HG03521 (cell line): ENCODE data around the gene WDR4.
"Not testable (repeated sequence)": the region's sequence is repeated elsewhere in the genome, so short reads cannot be mapped to it uniquely, and the experiment has no call there.

Experiments
- ATAC-seq: cut with Tn5 transposase; IDR thresholded peaks from one replicate; pipeline ENCODE4 v1.9.1; 2021; ENCODE audit warnings: mild to moderate bottlenecking, moderate library complexity; ENCODE audit not compliant: unreplicated experiment

Gene WDR4

DNA sequence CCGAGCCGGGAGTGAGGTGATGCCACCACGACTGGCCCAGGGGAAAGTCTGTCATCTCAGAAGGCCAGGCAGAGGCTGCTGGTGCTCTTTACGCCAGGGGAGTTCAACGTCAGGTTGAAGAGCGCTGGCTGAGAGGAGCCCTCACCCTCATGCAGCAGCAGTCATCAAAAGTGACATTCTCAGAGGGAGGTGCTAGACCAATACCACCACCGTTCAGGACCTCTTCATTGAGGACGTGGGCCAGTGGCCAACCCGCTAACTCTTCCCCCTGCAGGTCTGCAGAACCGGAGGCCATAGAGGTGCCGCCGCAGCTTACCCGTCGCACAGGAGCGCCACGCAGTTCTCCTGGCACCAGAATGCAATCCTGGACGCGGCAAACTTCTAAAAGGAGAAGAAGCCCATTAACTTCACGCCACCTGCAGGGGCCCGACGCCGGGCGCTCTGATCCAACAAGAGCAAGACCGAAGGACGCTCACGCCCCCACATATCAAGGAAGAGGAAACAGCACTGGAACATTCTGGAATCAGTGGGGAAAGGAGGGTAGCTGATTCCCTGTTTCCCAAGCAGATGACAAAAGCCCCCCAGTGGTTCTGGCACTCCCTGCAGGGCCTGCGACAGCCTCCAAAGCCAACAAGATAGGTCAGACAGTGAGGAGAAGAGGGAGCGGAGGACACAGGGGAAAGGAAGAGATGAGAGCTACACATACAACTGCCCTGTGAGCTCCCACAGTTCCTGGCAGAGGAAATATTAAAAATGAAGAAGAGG, 24.9 kb downstream of the WDR4 start:
- no peak for ATAC-seq

DNA sequence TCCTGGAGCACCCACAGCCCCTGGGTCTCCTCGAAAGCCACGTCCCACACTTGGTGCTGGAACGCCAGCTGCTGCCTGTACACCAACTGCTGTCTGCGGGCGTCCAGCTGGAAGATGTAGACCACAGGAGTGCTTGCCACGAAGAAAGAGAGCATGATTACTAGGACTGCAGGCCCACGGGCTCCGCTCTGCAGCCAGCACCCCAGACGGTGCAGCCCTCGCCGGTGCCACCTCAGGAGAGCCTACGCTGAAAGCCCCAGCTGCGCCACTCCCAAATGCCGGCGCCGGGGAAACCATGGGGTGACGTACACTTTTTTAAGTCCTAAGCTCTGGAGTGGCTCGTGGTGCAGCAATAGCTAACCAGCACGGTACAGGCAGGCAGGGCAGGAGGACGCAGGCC, 25.7 kb downstream of the WDR4 start:
- ATAC-seq: no peak

GRCh38 chr21:42852925-42853570, 26.3 kb downstream of the WDR4 start:
- ATAC-seq: no peak

- ATAC-seq: no peak
Observed at GRCh38 chr21:42851812-42852665, 27.3 kb downstream of the WDR4 start.

GRCh38 chr21:42850866-42851391, 28.4 kb downstream of the WDR4 start:
- no peak for ATAC-seq

GRCh38 chr21:42850463-42850862, 28.9 kb downstream of the WDR4 start:
- ATAC-seq: no peak

DNA sequence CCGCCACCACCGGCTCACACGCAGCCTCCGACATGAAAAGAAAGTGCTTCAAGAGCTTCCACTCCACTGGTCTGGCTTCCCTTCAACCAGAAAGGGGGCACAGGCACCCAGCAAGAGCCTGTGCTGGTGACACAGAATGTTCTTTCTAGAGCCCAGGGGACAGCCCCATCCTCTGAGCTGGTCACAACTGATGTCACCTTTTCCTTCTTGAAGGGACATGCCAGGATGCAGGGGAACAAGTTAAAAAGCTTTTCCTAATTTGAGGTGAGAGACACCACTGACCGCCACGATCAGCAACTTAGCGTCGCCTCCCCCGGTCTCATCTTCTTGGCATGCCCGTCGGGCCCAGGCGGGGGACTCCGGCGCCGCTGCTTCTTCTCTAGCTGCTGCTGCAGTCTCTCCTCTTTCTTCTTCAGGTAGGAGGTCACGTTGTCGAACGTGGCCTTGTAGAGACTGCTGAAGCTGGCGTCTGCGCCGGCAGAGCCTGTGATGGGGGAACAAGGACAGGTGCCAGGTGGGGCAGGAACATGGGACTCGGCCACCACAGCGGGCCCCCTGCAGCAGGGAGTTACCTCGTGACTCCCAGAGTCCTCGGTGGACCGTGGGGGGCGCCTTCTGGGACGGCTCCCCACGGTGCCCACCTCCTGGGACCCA, 29.5 kb downstream of the WDR4 start:
- ATAC-seq: no peak

DNA sequence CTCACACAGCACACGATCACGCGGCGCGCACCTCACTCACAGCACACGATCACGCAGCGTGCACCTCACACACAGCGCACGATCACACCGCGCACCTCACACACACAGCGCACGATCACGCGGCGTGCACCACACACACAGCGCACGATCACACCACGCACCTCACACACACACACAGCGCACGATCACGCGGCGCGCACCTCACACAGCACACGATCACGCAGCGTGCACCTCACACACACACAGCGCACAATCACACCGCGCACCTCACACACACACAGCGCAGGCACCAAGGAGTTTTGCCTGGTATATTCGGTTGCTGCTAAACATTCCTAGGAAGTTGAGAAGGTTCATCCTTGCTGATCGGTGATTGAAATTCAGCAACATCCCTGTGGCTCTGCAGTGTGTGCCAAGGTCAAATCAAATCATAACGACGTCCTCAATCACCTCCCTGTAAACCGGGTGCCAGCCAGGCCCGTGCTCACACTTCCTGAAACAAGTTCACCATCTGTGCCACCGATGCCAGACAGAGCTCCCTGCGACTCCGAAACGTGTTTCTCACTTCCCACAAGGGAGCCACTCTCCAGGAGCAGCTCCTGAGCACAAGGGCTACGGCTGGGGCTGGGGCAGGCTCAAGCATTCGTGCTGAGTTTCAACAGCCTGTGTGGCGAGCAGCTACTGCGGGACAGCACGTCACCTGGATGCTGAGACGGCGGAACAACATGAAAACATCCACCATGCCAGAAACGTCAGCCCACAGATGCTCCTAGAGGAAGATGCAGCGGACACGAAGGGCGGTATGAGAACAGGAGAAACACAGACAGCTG, 30.2 kb downstream of the WDR4 start:
- ATAC-seq: no peak

GRCh38 chr21:42848144-42848931, 31.0 kb downstream of the WDR4 start:
- ATAC-seq: not testable (repeated sequence)

- ATAC-seq: no peak
Observed at GRCh38 chr21:42847726-42848125, 31.6 kb downstream of the WDR4 start.

DNA sequence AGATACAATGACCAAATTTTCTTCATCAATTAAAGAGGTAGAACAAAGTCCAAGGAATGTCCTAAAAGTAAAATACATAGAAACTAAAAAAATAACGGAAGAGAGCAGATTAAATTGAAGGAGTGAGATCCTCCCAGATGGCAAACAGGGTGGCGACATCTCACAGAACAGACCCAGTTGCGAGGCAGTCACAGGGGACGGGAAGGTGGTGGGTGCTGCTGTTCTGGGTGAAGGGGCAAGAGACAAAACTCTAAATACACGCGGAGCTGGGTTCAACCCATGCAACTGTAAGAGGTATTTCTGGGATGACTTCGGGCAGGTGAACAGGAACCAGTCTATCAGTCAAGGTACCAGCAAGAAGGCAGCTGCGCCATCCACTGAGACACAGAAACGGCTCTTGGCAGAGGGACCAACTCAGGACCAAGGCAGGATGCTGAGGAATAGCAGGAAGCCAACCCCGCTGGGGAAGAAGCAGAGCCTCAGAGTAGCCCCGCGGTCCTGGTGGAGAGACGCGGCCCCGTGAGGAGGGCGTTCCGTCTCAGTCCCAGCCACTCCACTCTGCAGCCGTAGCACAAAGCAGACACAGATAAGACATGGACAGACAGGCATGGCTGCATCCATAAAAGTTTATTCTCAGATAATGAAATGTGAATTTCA, 32.2 kb downstream of the WDR4 start:
- ATAC-seq: no peak

GRCh38 chr21:42846221-42846620, 33.1 kb downstream of the WDR4 start:
- no peak for ATAC-seq

DNA sequence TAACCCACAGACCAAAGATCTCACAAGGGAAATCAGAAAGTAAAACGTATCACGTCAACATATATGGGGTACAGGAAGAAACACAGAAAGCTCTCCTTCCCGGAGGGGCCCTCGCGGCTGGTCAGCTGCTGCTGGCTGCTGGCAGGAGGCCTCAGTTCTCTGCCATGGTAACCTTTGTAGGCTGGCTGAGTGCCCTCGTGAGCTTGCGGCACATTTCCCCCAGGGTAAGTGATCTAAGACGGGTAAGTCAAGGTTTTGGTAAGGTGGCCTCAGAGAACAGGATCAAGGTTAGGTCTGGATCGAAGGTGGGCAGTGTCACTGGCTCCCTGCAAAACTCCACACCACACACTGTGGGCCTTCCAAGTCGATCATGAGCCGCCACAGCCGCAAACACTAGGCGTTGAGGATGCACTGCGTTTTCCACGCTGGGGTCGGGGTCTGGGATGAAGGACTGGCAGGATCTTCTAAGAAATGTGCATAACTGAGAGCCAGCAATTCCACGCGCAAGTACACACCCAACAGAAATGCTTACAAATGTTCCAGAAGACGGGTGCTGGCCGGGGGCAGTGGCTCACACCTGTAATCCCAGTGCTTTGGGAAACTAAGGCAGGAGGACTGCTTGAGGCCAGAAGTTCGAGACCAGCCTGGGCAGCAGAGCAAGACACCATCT, 33.9 kb downstream of the WDR4 start:
- no peak for ATAC-seq

- no peak for ATAC-seq
Observed at GRCh38 chr21:42844411-42845113, 34.8 kb downstream of the WDR4 start.

DNA sequence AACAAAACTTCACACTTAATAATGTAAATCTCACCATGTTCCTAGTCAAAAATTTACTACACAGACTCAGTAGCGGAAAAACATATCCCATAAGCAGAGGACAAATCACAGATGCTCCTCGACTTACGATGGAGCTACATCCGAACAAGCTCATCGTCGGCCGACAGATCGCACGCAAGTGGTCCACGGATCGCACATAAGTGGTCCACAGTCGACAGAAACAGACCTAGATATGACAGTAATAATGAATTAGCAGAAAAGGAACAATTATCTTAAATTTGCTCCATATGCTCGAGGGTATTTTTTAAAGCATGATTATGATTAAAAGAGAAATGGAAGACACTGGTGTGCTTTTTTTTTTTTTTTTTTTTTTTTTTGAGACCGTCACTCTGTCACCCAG, 36.3 kb downstream of the WDR4 start:
- ATAC-seq: no peak

- not testable (repeated sequence) for ATAC-seq
Observed at GRCh38 chr21:42841916-42842655, 37.3 kb downstream of the WDR4 start.
